ENCODE data around the gene RASGRF2.

Gene RASGRF2

DNA sequence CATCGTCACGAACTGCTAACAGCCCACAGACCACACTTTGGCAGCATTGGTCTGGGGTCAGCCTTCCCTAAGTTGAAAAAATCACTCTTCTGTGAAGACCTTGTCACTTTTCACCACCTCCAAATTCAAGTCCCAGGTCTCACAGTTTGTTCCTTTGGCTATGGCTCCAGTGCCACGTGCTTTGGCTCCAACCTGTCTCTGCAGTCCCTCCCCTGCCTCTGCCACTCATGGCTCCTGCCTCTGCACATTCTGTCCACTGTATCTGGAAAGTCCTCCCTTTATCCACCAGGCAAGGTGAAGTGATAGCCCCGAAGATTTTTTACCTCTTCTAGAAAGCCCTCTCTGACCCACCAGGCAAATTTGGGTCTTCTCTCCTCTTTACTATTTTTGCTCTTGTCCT, 278.3 kb downstream of the RASGRF2 start:
- no peak for TF ChIP-seq CTCF (IDR thresholded peaks at IDR 0.05)
- H3K27ac ChIP-seq, result no peak overlapping the region
- H3K27me3 ChIP-seq, result peaks cover 6% of the 10 kb centered on the region

DNA sequence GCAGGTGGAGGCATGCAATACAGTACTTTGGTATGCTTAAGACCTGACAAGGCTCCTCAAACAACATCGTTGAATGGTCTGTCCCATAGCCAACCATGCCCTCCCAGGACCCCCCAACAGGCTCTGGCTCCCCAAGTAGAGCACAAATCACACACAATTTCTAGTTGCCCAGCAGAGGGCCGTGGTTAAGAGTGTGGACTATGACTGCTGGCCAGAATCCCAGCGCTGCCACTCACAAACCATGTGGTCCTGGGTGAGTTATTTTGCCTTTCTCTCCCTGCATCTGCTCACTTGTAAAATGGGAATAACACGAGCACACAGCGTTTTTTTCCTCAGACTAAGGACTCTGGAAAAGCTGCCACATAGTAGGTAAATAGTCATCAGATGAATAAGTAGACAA, 279.4 kb downstream of the RASGRF2 start:
- Histone ChIP-seq H3K36me3 (no peaks in the 10 kb centered on the region), H3K4me3 (ENCODE audit: low read depth in 1 of 2, low read length in 1 of 2) (no peak overlapping the region), H3K9me3 (no peaks in the 10 kb centered on the region), H3K27me3 (no peaks in the 10 kb centered on the region), H3K4me1 (ENCODE audit: control insufficient read depth in 1 of 2, insufficient read depth in 1 of 2, low read depth in 1 of 2, low read length in 1 of 2) (no peaks in the 10 kb centered on the region), H3K27ac (no peak overlapping the region)
- TF ChIP-seq CTCF (IDR thresholded peaks at IDR 0.05), result no peak

More for the DNA sequence above, 278.3 kb downstream of the RASGRF2 start:
- H3K36me3 ChIP-seq, result no peaks in the 10 kb centered on the region
- no peaks in the 10 kb centered on the region for H3K4me1 ChIP-seq (ENCODE audit: control insufficient read depth in 1 of 2, insufficient read depth in 1 of 2, low read depth in 1 of 2, low read length in 1 of 2)
- H3K4me3 ChIP-seq (ENCODE audit: low read depth in 1 of 2, low read length in 1 of 2), result no peak overlapping the region
- no peaks in the 10 kb centered on the region for H3K9me3 ChIP-seq

DNA sequence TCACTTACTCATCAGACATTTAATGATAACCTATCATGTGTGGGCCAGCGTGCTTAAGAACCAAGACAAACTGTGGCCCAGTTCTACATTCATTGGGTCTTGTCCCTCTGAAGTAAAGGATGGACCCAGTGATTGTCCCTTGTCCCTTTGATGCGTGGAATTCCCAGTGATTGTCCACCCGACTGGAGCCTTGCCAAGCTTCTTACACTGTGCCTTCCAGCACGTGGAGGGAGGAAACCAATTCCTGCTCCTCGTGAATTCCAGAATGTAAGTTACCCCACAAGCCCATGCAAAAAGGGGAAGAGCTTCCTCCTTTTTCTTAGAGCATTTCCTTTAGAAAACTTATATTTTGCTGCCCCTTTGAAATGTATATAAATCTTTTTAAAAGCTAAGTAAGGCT, 280.8 kb downstream of the RASGRF2 start:
- H3K27me3 ChIP-seq, result no peaks in the 10 kb centered on the region
- TF ChIP-seq CTCF (IDR thresholded peaks at IDR 0.05), result no peak
- no peak overlapping the region for H3K27ac ChIP-seq
- no peaks in the 10 kb centered on the region for H3K4me1 ChIP-seq (ENCODE audit: control insufficient read depth in 1 of 2, insufficient read depth in 1 of 2, low read depth in 1 of 2, low read length in 1 of 2)
- no peaks in the 10 kb centered on the region for H3K9me3 ChIP-seq
- no peak overlapping the region for H3K4me3 ChIP-seq (ENCODE audit: low read depth in 1 of 2, low read length in 1 of 2)
- H3K36me3 ChIP-seq, result no peaks in the 10 kb centered on the region

- Histone ChIP-seq H3K4me3 (ENCODE audit: low read depth in 1 of 2, low read length in 1 of 2) (no peak overlapping the region), H3K9me3 (no peaks in the 10 kb centered on the region), H3K27me3 (no peaks in the 10 kb centered on the region), H3K4me1 (ENCODE audit: control insufficient read depth in 1 of 2, insufficient read depth in 1 of 2, low read depth in 1 of 2, low read length in 1 of 2) (no peaks in the 10 kb centered on the region), H3K36me3 (no peaks in the 10 kb centered on the region), H3K27ac (no peak overlapping the region)
- no peak for TF ChIP-seq CTCF (IDR thresholded peaks at IDR 0.05)
These were observed 281.9 kb downstream of the RASGRF2 start for GRCh38 chr5:81241961-81242648.

DNA sequence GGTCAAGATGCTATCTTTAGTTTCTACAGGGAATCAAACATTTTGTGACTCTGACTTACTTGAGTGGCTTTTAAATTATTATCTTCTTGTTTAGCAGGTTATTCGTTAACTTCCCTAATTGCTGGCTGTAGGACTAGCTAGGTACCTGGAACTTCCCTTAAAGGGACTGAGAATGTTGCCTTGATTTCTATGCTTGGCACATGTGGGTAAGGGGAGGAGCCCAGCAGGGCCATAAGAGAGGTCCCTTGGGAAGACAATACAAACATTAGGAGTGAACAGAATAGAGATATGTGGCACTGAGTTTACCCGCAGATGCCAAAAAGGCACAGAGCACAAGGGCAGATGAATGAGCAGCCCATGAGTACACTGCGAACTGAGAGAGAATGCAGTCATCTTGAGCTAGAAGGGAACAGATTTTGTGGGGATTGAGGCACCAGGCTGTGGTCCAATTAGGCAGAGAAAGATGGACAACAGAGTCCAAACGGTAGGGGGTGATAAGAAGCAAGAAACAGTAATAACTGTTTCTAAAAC, 282.8 kb downstream of the RASGRF2 start:
- Histone ChIP-seq H3K4me3 (ENCODE audit: low read depth in 1 of 2, low read length in 1 of 2) (no peak overlapping the region), H3K9me3 (no peaks in the 10 kb centered on the region), H3K27me3 (no peaks in the 10 kb centered on the region), H3K36me3 (no peaks in the 10 kb centered on the region), H3K27ac (no peak overlapping the region), H3K4me1 (ENCODE audit: control insufficient read depth in 1 of 2, insufficient read depth in 1 of 2, low read depth in 1 of 2, low read length in 1 of 2) (no peaks in the 10 kb centered on the region)
- no peak for TF ChIP-seq CTCF (IDR thresholded peaks at IDR 0.05)
